GM18909 (cell line): ENCODE data around the gene CACNG3.
"Not testable (repeated sequence)": the region's sequence is repeated elsewhere in the genome, so short reads cannot be mapped to it uniquely, and the experiment has no call there.

ENCODE experiments used
- ATAC-seq: cut with Tn5 transposase; IDR thresholded peaks from one replicate; pipeline ENCODE4 v1.9.1; 2021; ENCODE audit warnings: mild to moderate bottlenecking; ENCODE audit not compliant: unreplicated experiment, poor library complexity

The CACNG3 gene

DNA sequence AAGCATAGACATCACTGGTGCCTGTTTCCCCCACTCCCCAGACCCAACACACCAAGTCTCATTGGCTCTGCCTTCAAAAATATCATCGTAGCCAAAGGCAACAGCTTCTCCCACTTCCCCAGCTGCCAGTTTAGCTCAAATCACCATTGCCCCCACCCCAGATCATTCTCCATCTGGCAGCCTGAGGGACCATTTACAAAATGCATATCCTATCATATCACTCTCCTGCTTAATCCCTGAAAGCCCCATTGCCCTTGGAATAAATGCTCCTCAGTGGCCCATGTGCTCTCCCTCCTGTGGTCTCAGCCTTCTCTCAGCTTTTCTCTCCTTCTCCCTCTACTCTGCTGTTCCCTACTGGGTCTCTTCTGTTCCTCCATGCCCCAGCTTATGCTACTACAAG, 68.3 kb downstream of the CACNG3 start:
- ATAC-seq: no peak

DNA sequence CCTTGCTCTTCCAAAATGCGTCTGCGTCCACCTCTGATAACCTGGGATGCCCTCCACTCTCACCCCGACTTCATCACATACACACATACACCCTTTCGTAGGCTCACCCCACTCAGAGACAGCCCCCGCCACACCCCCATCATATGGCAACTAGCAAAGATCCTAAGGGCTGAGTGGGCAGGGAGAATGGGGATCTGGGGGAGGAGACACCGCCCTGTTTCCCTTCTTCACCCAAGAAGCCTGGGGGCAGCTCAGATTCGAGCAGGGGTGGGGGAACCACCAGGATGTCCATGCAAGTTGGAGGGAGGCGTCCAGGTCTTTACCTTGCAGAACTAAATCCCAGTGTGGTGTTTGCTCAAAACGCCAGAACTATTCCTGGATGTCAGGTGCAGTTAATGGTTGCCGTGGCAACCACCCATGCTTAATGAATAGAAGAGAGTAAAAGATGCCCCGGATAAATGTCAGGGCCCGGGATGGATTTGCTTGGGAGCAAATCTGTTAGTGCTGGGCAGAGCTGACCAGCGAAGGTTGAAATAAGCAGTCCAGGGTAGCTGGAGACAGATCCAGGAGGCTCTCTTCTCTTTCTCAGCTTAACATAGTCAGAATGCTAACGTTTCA, 72.8 kb downstream of the CACNG3 start:
- ATAC-seq: no peak

DNA sequence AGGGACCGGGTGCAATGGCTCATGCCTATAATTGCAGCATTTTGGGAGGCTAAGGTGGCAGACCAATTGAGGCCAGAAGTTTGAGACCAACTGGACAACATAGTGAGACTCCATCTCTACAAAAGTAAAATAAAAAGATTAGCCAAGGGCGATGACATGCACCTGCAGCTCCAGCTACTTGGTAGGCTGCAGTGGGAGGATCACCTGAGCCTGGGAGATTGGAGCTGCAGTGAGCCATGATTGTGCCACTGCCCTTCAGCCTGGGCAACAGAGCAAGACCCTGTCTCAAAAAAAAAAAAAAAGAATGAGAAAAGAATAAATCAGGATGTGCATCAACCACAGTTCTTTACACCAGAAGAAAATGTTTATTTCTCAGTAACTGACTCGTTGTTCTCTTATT, 76.0 kb downstream of the CACNG3 start:
- ATAC-seq: no peak

DNA sequence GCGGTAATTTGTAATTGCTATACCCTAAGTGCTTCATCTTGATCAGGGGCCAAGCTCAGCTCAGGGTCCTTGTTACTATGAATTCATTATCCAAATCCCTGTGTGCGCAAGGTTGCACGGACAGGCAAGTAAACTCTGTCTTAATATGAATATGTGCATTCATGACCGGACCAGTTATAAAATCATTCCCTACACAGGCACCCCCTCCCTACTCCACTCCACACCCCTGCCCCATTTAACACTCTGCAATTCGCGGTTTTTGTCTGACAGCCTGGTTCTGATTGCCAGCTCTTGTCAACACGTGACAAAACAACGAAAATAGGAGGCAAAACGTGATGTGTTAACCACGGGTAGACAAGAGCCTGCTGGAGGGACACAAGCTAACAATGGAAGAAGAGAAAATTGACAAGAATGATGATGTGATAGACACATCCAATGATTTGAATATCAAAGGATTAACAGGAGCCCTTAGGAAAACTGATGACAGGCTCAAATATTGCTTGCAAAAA, 76.5 kb downstream of the CACNG3 start:
- ATAC-seq: no peak

DNA sequence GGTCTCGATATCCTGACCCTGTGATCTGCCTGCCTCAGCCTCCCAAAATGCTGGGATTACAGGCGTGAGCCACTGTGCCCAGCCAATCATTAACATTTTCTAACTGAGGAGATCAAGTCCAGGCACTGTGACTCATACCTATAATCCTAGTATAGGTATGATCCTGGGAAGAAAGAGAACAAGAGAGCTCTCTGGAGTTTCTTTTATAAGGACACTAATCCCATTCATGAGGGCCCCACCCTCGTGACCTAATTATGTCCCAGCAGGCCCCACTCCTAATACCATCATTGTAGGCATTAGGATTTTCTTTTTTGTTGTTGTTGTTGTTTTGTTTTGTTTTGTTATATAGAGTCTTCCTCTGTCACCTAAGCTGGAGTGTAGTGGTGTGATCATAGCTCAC, 80.4 kb downstream of the CACNG3 start:
- ATAC-seq: no peak

DNA sequence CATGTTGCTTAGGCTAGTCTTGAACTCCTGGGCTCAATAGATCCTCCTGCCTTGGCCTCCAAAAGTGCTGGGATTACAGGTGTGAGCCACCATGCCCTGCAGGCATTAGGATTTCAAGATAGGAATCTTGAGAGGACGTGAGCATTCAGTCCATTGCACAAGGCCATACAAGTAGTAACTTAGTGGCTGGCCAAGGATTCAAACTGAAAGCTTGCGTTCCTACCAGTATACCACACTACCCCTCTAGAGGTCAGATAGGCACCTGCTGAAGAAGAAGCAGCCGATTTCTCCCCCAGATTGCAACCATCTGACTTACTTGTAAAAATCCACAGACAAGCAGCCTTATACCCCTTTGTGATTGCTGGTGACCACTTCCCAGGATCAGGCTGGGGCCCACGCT, 80.9 kb downstream of the CACNG3 start:
- no peak for ATAC-seq

DNA sequence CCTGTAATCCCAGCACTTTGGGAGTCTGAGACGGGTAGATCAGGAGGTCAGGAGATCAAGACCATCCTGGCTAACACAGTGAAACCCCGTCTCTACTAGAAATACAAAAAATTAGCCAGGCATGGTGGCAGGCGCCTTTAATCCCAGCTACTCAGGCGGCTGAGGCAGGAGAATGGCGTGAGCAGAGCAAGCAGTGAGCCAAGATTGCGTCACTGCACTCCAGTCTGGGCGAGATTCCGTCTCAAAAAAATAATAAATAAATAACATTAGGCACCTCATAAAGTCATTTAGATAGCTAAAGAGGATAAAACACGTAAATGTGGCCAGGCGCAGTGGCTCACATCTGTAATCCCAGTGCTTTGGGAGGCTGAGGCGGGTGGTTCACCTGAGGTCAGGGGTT, 87.7 kb downstream of the CACNG3 start:
- not testable (repeated sequence) for ATAC-seq

DNA sequence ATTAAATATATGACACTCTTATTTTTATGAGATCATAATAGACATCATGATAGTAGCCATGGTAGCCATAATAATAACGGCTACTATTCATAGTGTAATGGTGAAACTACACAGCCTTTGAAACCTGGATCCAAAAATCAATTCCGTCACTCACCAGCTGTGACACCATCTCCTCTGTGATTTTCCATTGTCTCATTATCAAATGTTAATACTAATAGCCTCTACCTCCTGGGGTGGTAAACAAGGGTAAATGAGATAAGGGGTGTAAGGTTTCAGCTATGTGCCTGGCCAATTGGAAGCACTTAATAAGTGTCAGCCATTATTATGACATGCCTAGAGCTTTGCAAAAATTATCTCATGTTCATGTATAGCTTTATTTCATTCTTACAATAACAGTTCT, 88.6 kb downstream of the CACNG3 start:
- no peak for ATAC-seq

DNA sequence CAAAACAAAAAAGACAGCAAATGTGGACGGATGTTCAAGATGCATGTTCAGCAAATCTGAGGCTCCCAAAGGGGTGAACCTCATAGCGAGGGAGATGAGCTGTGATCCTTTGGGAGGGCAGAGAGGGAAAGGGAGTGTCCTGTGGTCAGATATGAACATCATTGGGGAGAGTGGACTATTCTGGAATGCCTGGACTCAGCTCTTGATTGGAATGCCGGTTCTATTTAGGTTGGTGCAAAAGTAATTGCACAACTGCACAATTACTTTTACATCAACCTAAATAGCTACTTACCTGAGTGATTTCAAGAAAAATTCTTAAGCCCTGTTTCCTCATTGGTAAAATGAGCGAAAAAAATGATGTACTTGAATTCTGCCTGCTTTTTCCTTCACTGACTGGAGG, 89.6 kb downstream of the CACNG3 start:
- no peak for ATAC-seq

DNA sequence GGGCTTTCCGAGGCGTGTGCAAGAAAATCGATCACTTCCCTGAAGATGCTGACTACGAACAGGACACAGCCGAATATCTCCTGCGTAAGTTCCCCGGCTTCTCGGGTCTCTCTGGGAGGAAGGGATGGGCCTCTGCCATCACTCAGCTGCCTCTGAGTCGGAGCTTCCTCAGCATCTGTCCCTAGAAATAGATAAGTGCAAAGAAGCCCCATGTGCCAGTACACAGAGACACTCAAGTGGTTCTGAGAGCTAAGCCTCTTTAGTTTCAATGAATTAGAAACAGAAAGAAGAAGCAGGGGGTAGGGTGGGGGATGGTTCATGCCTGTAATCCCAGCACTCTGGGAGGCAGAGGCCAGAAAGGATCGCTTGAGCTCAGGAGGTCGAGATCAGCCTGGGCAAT, 90.6 kb downstream of the CACNG3 start:
- ATAC-seq: no peak

DNA sequence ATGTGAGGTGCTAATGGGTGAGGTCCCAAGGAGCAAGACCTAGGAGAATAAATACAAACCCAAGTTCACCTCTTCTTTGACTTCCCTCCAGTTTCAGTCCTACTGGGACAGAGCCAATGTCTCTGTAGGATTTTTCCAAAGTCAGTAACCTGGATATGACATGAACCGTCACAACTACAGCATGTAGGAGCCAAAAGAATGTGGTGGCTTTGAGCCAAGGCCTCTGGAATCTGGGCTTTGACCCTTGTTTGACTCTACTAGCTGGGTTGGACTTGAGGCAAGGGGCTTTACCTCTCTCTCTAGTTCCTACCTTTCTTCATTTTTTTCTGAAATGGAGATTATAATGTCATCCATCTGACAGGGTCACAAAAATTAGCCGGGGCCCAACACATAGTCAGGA, 91.4 kb downstream of the CACNG3 start:
- no peak for ATAC-seq

DNA sequence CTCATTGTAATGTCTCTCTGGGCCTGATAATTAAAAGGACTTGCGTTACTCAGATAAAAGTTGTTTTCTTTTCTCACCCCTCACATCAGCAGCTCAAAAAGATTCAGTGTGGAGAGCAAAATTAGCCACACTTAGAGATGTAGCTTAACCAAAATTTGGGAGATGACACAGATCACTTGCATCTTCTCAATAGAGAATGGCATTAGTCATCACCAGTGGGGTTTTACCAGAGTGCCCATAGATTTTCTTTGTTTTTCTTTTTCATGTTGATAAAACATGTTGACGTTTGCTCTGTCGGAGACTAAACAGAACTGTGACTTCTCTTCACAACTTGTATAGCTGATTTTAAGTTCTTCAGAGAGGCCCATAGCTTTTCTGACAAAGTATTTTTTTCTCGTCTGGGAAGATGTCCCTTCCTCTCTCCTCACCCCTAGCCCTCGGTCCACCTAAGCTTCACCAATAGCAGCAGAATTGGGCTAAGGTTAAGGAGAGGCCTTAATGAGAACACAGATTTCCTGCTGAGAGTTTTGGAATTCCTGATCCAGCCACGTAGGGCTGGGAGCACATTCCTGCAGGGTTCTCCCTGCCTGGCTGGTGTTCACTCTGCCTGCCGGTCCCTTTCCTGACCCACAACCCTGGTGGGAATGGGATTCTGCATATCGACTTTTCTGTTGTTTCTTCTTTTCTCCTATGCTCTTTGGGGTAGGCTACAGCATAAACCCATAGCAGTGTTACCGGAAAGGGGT, 92.6 kb downstream of the CACNG3 start:
- no peak for ATAC-seq

DNA sequence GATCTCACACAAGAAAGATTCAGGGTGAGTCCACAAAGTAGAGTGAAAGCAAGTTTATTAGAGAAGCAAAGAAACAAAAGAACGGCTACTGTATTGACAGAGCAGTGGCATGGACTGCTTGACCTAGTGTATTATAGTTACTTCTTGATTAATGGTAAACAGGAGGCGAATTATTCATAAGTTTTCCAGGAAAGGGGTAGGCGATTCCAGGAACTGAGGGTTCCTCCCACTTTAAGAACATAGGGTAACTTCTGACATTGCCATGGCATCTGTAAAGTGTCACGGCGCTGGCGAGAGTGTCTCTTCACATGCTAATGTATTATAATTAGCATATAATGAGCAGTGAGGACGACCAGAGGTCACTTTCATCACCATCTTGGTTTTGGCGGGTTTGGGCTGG, 93.2 kb downstream of the CACNG3 start:
- ATAC-seq: no peak

DNA sequence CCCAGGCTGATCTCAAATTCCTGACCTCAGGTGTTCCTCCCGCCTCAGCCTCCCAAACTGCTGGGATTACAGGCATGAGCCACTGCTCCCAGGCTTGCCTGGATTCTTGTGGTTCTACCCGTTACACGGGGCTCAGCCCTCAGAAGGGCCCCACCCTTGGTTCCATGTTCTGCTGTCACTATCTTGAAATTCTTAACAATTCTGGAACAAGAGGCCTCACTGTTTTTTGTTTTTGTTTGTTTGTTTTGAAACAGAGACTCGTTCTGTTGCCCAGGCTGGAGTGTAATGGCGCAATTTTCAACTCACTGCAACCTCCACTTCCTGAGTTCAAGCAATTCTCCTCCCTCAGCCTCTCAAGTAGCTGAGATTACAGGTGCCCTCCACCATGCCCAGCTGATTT, 96.6 kb downstream of the CACNG3 start:
- no peak for ATAC-seq

DNA sequence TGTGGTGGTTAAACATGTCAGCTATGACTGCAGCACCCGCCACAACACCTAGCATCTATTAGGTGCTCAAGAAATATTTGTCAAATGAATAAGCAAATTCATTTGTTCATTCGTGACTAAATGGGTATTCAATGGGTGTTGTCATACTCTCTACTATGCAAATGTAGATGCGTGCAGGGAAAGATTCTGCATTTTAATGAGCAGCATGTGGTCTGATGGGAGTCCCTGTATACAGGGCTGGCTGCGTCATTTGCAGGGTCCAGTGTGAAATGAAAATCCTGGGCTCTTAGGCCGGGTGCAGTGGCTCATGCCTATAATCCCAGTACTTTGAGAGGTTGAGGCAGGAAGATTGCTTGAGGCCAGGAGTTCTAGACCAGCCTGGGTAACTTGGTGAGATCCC, 97.5 kb downstream of the CACNG3 start:
- no peak for ATAC-seq

DNA sequence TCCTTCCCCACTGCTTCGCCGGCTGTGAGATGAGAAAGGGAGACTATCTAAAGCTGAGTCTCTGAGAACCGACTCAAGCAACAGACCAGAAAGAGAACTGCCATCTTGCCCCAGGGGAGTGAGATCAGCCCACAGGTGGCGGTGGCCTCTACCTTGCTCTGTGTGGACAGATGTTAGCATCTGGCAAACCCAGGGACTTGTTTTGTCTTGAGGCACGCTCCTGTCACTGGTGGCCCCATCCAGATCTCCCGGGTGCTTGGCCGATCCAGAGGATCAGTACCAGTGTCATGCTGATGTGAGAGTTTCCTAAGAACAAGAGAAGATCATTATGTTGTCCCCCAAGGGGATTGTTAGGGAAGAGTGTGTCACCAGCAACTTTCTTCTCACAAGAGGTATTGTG, 101.4 kb downstream of the CACNG3 start:
- ATAC-seq: no peak

DNA sequence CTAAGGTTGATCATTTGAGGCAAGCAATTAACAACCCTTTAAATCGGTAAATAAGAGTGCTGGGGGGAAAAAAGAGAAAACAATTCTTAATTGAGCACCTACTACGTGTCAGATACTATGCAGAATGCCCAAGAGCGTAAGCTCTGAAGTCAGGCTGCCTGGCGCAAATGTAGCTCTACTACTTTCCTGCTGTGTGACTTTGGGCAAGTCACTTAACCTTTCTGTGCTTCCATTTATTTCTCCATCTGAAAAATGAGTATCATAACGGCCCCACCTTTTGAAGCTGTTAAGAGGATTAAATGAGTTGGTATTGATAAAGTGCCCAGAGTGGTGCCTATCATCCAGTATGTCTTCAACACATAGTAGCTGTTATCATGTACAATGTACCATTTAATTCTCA, 102.0 kb downstream of the CACNG3 start:
- no peak for ATAC-seq

DNA sequence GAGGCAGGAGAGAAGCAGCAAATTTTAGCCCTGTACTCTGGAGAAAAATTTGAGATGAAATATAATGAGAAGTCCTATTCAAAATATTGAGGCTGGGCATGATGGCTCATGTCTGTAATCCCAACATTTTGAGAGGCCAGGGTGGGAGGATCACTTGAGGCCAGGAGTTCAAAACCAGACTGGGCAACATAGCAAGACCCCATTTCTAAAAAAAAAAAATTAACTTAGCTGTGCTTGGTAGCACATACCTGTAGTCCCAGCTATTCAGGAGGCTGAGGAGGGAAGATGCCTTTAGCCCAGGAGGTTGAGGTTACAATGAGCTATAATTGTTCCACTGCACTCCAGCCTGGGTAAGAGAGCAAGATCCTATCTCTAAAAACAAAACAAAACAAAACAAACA, 103.4 kb downstream of the CACNG3 start:
- no peak for ATAC-seq

DNA sequence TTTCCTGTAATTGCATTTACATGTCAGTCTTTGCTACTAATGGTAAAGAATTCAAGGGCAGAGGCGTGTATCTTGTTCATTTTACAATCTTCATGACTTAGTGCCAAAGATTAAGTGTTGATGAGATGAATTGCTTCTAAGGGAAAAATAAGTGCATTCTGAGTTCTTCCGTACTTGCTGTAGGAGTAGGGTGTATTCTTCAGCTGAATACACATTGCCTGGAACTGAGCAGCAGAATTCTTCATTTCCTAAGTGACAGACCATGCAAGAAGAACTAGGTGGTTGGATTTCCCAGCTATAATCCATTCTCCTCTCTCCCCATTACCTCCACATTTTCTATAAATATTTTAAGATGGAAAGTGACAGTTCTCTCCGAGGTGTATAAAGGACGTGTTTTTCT, 104.8 kb downstream of the CACNG3 start:
- no peak for ATAC-seq

DNA sequence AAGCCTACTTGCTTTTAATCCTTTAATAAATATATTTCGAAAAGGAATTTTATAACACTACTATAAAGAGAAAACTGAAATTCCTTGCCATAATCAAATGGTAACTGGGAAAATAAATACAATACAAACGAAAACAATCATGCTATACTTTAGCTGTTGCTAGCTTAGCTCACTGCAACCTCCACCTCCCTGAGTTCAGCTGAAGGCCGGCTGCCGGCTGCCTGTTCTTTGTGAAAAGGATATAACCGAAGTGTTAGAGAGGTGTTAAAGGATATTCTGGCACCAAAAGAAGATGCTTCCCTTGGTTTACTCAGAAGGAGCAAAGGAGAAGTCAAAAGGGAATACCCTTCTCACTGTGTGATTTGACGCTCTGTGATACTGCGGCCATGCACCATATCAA, 108.5 kb downstream of the CACNG3 start:
- no peak for ATAC-seq

DNA sequence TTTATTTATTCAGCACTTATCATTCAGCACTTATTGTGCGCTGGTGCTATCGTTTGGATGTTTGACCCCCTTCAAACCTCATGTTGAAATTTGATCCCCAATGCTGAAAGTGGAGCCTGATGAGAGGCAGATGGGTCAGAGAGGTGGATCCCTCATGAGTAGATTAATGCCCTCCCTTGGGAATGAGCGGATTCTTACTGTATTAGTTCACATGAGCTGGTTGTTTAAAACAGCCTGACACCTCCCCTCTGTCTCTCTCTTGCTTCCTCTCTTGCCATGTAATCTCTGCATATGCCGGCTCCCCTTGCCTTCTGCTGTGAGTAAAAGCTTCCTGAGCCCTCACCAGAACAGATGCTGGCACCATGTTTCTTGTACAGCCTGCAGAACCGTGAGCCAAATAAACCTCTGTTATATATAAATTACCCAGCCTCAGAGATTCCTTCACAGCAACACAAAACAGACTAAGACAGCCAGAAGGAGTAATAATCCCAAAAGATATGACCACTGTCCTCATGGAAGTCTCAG, 111.1 kb downstream of the CACNG3 start:
- no peak for ATAC-seq

DNA sequence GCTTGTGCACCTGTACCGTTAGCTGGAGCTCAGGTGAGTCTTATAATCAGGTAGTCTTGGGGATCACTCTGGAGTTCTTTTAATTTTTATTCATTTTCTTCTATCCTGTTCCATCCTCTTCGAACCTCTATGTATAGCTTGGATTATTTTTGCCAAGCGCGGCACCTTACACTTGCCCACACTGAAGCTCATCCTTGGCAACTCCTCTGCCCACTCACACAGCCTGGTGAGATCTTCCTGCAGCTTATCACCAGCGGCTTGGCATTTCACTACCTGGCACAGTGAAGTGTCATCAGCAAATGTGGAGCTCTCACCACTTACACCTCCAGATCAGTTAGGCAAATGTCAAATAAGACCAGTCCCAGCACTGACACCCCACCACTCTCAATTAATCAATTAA, 116.7 kb downstream of the CACNG3 start:
- ATAC-seq: no peak
